Measurements from ENCODE around the gene IGF2BP1.

IGF2BP1 gene

DNA sequence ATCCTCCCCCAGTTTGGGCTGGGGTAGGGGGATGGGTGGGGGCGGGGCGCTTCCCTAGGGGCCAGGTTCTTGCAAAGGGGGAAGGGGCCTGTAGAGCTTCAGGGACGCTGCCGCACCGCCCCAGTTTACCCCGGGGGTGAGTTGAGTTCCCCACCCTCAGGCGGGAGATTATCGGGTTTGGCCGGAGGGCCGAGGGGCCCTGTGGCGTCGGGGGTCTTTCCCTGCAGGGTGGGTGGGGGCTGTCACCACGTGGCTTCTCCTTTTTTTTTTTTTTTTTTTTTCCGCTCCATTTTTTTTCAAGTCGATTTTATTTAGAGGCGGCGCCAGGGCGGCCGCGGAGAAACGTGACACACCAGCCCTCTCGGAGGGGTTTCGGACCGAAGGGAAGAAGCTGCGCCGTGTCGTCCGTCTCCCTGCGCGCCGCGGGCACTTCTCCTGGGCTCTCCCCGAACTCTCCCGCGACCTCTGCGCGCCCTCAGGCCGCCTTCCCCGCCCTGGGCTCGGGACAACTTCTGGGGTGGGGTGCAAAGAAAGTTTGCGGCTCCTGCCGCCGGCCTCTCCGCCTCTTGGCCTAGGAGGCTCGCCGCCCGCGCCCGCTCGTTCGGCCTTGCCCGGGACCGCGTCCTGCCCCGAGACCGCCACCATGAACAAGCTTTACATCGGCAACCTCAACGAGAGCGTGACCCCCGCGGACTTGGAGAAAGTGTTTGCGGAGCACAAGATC lies at the start of gene IGF2BP1:
TSS of gene IGF2BP1 (plus strand) at position 283 of the 724 bp plus-strand sequence. CDS start at position 644, 361 bp downstream.
- DNase-seq: no peak

DNA sequence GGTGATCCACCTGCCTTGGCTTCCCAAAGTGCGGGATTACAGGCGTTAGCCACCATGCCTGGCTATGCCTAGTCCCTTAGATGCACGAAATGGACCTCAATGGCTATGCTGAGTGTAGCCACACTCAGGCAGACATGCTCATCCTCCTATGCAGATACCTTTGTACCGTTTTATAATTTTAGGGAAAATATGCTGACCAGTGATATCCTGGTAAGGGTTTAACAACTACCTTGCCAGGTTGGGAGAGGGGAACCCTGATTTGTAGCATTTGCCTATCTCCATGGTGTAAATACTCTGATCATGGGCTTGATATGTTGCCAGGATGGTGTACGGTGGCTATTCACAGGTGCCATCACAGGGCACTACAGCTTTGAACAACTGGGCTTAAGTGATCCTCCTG lies 45.6 kb upstream of the IGF2BP1 start:
- no peak for DNase-seq

DNA sequence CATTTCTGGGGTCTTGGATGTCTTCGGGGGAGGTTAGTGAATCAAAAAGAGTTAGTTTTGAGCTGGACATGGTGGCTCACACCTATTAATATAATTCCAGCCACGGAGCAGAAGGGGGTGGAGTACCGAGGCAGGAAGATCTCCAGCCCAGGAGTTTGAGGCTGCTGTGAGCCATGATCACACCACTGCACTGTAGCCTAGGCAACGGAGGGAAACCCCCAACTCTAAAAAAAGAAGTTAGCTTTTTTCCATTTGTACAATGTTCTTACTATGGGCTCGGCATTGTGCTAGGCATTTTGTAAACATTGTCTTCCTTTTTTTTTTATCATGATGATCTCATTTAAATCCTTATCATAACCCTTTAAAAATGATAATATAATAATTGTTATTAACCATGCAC lies 44.3 kb upstream of the IGF2BP1 start:
- no peak for DNase-seq

DNA sequence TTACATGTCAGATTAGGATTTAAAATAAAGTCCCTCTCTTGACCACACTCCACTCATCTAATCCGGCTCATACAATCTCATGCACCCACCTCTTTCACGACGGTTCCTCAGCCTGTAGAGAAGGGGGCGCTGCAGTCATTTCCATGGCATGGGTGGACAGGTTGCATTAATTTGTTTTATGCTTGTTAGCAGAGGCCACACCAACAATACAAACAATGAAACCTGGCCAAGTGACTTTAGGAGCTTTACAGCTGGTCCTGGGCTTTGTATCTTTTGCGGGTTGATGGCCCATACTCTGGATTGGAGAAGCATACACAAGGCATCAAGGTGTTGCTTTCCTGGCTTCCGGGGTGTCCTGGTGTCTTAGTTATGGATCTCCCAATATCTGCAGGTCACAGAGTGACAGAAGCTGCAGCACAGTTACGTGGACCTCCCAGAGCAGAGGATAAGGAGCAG lies 42.9 kb upstream of the IGF2BP1 start:
- DNase-seq: no peak

DNA sequence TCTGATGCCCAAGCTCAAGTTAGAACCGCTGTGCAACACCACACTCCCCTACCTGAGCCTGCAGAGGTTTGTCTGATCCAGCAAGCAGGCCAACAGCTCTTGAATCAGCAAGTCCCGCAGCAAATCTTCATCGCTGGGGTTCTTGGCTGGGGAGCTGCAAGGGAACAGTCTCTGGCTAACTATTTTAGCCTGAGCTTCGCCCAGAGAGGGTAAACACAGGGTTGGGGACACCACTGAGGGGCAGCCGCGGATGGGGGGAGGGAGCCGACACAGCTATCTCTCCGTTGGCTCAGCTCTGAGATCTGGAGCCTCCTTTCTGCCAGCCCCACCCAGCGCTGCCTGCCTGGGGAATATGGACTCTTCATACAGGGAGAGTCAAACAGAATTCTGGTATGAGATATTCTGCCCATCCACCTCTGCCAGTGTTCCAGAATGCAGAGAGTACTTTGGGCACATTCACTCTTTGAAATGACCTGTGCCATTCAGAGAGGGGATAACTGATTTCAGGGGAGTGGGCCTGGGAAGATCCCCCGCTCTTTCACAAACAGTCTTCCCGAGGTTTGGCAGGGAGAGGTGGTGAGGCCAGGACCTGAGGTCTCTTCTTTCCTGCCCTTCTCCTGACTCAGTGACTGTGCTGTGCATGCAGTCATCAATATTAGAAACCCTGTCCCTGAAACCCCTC lies 36.2 kb upstream of the IGF2BP1 start:
- no peak for DNase-seq

DNA sequence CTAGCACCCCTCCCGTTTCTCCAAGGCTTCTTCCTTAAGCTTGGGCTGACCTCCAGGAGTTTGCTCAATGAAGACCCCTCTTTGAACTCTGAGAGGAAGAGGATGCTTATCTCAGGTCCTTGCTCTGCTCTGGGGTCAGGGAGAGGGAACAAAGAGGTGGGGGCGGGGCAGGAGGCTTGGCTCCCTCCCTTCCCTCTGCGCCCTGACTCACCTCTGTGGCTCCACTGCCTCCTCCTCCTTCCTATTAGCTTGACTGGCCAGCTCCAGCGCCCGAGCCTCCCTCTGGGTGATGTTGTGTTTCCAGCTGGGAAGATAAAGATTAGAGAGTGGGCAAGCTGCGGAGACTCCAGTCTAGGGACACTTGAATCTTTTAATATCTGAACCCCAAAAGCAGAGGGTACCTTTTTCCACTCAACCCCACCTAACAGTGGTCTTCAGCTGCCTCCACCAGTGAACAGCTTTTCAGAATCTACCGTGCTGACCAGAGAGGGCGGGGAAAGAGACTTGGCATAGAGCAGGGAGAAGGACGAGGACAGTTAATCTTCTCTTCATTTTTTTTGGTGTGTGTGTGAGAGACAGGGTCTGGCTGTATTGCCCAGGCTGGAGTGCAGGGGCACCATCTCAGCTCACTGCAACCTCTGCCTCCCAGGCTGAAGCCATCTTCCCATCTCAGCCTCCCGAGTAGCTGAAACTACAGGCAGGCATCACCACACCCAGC lies 35.5 kb upstream of the IGF2BP1 start:
- DNase-seq: no peak

DNA sequence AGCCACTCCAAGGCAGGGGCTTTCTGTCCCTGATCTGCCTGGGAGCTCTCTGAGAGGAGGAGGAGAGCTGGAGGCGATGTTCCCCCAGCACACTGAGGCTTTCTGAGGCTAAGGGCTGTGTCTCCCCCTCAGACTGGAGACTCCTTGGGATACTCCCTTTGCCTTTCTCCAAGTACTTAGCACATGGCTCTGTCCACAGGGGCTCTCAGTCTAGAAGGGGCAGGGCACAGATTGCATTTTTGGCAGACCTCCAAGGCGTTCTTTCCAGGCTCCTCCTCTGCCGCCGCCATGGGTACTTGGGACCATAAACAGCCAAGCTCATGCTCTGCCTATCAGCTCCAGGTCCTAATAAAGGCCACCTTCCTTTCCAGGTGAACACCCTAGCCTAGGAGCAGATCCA lies 27.0 kb upstream of the IGF2BP1 start:
- no peak for DNase-seq

DNA sequence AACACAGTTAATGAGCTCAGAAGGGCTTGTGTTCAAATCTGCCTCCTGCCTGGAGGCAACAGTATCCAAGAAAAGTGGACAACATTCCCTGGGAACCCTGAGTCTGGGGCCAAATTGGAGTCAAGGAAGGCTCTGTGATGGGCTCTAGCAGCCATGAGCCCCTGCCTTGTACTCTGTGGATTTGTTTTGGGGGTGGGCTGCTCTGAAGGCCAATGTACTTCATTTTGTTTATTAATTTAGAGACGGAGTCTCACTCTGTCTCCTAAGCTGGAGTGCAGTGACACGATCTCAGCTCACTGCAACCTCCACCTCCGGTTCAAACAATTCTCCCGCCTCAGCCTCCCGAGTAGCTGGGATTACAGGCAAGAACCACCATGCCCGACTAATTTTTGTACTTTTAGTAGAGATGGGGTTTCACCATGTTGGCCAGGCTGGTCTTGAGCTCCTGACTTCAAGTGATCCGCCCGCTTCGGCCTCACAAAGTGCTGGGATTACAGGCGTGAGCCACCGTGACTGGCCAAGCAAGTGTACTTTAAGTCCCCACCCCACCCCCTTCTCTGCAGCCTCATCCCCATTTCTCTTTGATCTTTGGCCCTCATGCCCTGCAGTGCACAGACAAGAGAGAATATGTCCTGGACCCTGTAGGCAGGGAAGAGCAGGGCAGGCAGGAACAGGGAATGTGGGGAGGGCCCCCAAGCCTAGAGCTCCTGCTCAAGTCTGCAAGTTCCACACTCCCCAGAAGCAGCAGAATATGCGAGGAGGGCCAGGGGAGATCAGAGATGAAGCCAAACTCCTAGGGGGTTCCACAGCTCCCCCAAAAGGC lies 26.1 kb upstream of the IGF2BP1 start:
- DNase-seq: no peak

DNA sequence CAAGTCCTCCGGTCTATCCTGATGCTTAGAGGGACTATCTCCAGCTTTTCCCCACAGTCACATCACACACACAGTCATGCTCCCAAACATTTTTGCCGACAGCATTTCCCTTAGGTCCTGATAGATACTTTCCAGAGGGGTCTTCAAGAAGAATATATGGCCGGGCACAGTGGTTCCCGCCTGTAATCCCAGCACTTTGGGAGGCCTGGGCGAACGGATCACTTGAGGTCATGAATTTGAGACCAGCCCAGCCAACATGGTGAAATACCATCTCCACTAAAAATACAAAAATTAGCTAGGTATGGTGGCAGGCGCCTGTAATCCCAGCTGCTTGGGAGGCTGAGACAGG lies 24.5 kb upstream of the IGF2BP1 start:
- DNase-seq: no peak

DNA sequence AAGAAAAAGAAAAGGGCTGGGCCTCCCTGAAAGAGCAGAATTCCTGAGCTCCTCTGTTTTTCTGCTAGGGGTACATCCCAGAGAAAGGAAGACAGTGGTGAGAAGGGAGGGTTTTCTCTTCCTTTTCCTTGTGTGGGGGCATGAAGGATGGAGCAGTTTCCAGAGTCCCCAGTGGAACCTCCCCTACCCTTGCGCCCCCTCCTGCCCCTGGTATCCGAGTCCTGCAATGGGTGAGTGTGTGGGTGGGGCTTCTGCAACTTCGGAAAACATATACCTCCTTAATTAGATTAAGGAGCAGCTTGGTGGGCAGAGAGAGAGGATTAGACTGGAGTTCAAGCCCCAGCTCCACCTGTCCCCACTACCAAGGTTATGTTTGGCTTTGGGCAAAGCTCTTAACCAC lies 23.4 kb upstream of the IGF2BP1 start:
- no peak for DNase-seq

DNA sequence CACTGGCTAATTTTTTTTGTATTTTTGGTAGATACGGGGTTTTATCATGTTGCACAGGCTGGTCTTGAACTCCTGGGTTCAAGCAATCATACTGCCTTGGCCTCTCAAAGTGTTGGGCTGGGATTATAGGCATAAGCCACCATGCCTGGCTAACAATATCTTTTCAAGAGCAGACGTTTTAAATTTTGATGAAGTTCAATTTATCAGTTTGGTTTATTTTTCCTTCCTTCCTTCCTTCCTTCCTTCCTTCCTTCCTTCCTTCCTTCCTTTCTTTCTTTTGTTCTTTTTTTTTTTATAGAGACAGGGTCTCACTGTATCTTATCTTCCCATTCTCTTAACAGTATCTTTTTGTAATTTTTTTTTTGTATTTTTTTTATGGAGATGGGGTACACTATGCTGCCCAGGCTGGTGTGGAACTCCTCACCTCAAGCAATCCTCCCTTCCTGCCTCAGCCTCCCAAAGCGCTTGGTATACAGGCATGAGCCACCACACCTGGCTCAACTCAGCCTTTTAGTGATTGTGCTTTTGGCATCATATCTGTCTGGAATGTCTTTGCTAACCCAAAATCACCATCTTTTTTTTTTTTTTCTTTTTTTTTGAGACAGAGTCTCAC lies 15.2 kb upstream of the IGF2BP1 start:
- no peak for DNase-seq

DNA sequence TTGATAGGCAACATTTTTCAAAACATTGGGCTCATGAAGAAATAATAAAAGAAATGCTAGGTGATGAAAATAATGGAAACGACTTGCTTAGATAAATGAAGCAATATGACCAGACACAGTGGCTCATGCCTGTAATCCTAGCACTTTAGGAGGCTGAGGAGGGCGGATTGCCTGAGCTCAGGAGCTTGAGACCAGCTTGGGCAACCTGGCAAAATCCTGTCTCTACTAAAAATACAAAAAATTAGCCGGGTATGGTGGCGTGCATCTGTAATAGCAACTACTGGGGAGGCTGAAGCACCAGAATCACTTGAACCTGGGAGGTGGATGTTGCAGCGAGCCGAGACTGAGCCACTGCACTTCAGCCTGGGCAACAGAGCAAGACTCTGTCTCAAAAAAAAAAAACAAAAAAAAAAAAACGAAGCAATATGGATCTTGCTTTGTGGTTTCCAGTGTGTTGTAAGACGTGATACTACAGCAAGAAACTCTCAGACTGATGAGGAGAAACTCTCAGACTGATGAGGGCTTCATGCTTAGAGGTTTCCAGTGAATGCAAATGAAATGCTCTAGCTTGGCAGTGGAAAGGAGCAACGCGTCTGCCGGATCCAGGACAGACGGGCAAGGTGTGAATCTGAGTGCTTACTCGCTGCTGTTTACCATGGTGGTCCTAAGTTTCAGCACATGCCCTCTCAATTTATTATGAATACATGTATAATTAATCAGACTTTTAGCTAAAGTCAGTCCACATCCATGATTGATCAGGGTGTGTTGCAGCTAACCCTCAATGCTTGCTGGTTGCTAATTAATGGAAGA lies 11.5 kb upstream of the IGF2BP1 start:
- no peak for DNase-seq

DNA sequence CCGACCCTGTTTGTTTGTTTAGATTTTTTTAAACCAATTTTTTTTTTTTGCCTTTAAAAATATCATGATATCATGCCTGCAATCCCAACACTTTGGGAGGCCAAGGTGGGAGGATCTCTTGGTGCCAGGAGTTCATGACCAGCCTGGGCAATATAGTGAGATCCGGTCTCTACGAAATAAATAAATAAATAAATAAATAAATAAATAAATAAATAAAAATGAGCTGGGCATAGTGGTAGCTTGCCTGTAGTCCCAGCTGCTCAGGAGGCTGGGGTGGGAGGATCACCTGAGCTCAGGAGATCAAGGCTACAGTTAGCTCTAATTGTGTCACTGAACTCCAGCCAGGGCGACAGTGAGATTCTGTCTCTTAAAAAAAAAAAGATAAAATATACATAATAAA lies 8.1 kb upstream of the IGF2BP1 start:
- no peak for DNase-seq

DNA sequence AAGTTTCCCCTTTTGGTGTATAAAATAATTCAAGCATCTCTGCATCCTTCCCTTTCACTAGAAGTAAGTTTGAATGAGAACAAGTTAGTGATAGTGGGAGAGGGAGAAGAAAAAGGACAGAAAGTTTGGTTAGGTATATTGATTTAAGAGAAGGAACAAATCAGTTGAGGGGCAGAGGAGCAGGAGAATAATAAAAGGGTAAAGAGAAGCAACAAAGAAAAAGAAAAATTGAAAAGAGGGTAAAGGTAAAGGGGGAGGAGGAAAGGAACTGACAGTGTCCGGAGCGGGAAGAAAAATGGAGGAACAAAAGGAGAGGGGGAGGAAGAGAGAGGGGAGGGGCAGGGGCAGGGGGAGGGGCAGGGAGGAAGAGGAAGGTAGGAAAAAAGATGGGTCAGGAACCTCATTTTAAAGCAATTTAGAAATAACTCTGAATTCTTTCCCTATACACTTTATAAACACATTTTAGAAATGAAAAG lies 6.3 kb upstream of the IGF2BP1 start:
- no peak for DNase-seq

DNA sequence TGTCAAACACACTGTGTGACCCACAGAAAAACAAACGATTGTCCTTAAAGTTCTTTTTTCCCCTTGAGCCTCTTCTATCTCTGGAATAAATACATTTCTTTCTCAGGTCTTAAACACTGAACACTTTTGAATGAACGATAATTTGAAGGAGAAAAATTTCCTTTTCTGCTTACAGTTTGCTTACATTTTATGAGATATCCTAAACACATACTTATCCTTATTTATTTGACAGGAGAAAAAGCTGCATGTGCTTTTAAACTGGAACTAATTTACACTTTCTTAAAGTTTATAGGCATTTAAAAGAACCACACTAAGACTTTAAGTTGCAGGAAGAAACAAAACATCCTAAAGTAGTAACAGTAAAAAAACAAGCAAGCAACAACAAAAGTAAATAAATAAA lies 4.7 kb upstream of the IGF2BP1 start:
- DNase-seq: no peak

DNA sequence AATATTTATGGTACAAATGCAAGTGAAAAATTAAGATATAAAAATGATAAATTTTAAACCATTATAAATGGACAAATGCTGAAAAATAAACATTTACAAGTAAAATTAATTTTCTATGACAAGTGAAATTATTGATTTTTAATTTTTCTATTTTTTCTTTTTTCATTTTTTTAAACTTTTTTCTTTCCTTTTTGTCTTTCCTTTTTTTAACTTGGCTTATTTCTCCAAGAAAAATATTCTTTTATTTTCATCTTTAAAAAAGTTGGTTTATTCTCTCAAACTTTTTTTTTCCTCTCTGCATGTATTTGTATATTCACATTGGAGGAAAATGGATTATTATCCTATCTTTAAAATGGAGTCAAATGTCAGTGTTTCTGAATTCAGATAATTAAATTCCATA lies 3.9 kb upstream of the IGF2BP1 start:
- DNase-seq: no peak

DNA sequence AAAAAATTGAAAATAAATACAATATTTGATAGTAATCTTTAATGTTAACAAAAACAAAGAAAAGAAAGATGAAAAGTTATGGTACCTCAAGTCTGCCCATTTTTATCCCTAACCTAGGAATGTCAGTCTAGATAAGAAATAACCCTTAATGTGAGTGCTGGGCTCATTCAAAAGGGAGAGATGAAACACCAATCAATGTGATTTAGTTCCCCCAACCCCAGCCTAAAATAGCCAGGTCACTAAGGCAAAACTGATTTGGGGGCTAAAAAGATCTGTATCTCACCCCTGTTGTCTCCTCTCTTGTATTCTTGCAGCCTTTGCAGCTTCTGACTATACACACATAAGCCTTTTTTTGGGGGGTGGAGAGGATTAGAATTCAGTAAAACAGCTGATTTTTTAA lies 3.2 kb upstream of the IGF2BP1 start:
- DNase-seq: no peak

DNA sequence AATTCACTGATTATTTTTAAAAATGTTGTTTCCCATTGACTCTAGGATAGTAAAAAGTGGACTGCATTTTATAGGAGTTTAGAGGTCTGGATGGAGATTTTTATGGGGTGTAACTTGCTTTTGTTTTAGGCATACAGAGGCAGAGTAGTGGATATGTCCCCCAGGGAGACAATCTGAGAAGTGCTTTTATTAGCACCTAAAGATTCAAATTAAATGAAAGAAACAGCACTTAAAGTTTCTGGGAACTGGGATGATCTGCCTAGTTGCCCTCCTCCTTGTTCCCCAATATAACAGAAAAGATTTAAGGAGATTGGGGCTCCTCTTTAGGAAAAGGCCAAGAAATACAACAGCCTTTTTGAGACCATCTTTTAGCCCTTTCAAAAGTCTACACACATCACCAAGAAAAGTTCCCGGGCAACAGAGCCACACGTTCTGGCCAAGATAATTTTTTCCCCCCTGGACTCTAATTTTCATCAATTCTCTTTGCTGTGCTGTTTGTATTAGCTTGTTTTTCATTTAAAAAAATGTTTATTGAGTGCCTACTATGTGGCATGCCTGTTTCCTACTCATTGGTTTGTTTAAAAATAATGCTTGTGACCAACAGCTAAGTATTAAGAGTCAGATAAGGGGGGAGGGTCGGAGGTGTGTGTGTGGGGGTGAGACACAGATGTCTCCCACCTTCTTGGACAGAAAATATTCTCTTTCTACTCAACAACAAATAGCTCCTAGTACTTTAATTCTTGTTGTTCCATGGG lies 2.5 kb upstream of the IGF2BP1 start:
- no peak for DNase-seq

DNA sequence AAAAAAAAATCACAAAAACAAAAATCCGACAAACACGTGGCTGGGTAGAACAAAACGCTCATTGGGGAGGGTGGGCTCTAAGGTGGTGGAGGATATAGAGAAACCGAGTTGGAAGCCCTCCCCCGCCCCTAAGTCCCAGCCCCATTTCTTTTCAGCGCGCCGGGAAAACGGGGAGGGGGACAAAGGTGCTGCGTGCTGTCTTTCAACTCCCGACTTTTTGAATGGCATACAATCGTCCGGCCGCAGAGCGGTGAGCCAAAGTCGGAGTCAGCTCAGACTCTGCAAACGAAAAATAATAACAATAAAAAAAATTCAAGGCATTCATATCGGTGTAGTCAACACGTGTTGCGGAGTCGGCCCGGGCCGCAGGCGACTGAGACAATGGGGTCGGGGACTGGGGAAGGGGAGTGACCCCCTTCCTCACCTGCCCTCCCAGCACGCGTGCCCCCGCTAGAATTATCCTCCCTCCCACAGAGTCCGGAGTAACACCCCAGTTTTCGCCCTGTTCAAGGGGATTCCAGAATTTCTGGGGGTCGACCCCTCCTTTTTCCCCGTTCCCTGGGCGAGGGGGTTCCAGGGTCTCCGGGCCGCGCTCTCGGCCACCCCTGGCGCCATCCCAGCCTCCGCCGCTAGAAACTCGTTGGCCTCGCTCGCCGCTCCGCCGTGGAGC lies 1.7 kb upstream of the IGF2BP1 start:
- no peak for DNase-seq

DNA sequence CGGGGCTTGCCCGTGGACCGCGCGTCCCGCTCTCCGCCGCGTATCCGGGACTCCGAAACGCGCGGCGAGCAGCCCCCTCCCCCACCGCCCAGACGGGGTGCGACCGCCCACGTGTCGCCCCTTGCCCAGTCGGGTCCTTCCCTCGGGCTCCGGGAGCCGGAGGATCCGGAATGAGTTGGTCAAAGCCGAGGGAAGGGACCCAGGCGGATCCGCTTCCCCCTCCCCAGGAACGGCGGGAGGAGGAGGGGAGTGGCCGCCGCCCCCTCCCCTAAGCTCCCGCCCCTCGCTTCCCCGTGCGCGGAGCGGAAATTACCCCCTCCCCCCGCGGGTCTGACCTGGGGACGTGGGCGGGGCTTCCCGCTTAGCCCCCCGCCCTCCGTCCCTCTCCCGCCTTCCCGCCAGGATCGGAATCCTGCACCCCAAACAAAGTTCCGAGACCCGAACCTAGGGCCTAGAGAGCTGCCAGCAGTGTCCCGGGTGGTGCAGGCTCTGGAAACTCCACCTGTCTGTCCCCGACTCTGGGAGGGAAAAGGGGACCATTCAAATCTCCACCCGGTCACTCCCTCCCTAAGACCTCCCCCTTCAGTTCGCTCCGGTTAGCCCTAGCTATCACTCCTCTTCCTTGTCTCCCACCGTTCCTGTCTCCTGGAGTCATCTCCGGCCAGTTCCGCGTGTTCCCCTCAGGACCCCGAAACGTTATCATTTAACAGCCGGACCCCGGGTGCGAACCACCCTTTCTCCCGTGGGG lies 1.0 kb upstream of the IGF2BP1 start:
- DNase-seq: no peak
